HG03159 (cell line): ENCODE measurements around the gene MST1.
A peak's percentile ranks its signal among the peaks of the same experiment; 100 is the strongest.

Experiments
- ATAC-seq: cut with Tn5 transposase; IDR thresholded peaks from one replicate; pipeline ENCODE4 v1.9.1; 2021; ENCODE audit warnings: mild to moderate bottlenecking, moderate library complexity; ENCODE audit not compliant: unreplicated experiment

The MST1 gene

GRCh38 chr3:49680493-49681231 is 8.6 kb downstream of the MST1 start:
- no peak for ATAC-seq

- no peak for ATAC-seq
These were observed 13.4 kb downstream of the MST1 start for GRCh38 chr3:49675912-49676311.

- ATAC-seq, result peak; percentile 21
These were observed 14.7 kb downstream of the MST1 start for GRCh38 chr3:49674497-49674983.

- ATAC-seq, result peak; percentile 81
These were observed 15.4 kb downstream of the MST1 start, which contains the start of gene APEH for GRCh38 chr3:49673715-49674496. Gene APEH, plus strand, starts transcription at chr3:49674351. Its CDS starts 51 bp downstream, at chr3:49674402.

GRCh38 chr3:49673121-49673714 is 16.1 kb downstream of the MST1 start:
- ATAC-seq, result no peak

- no peak for ATAC-seq
These were observed 17.7 kb downstream of the MST1 start for GRCh38 chr3:49671291-49672288.

- no peak for ATAC-seq
These were observed 18.4 kb downstream of the MST1 start for GRCh38 chr3:49670940-49671290.

- no peak for ATAC-seq
These were observed 19.9 kb downstream of the MST1 start for GRCh38 chr3:49669352-49669751.

GRCh38 chr3:49668861-49669260 is 20.4 kb downstream of the MST1 start:
- no peak for ATAC-seq

- ATAC-seq, result no peak
These were observed 20.9 kb downstream of the MST1 start for GRCh38 chr3:49668414-49668797.

GRCh38 chr3:49667701-49668413 is 21.4 kb downstream of the MST1 start:
- ATAC-seq, result no peak

GRCh38 chr3:49666592-49666991 is 22.7 kb downstream of the MST1 start:
- no peak for ATAC-seq

- ATAC-seq, result no peak
These were observed 23.3 kb downstream of the MST1 start for GRCh38 chr3:49665822-49666519.

- ATAC-seq, result no peak
These were observed 25.0 kb downstream of the MST1 start for GRCh38 chr3:49664300-49664699.

GRCh38 chr3:49663831-49664230 is 25.4 kb downstream of the MST1 start:
- ATAC-seq, result no peak

GRCh38 chr3:49662720-49663413 is 26.4 kb downstream of the MST1 start:
- ATAC-seq, result no peak

- no peak for ATAC-seq
These were observed 27.3 kb downstream of the MST1 start for GRCh38 chr3:49662021-49662420.

GRCh38 chr3:49661281-49661680 is 28.0 kb downstream of the MST1 start:
- ATAC-seq, result no peak

- no peak for ATAC-seq
These were observed 29.5 kb downstream of the MST1 start for GRCh38 chr3:49659756-49660155.
